Cerebellar nuclear complex (tissue), 1 donor: ENCODE results near the gene WNT9B.
"Not testable (repeated sequence)": the region's sequence is repeated elsewhere in the genome, so short reads cannot be mapped to it uniquely, and the experiment has no call there.

Experiments used
- DNase-seq, 2 experiments: peaks; one replicate each; lab custom pipeline; 2025; lab: John Stamatoyannopoulos, UW

Gene WNT9B

GRCh38 chr17:46910179-46910927, 59.0 kb downstream of the WNT9B start:
- DNase-seq, result no peak

DNA sequence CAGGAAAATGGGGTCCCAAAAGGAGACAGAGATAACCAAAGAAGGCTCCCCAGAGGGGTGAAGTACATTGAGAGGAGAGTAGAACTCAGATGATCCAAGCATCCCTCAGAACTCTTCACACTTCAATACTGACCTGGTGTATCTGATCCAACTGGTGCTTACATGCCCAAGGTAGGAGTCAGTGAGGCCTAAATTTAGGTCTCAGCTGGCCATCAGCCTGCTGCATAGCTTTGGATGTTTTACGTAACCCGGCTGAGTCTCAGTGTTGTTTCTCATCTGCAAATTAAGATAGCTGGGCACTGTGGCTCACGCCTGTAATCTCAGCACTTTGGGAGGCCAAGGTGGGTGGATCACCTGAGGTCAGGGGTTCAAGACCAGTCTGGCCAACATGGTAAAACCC, 59.9 kb downstream of the WNT9B start:
- no peak for DNase-seq

DNA sequence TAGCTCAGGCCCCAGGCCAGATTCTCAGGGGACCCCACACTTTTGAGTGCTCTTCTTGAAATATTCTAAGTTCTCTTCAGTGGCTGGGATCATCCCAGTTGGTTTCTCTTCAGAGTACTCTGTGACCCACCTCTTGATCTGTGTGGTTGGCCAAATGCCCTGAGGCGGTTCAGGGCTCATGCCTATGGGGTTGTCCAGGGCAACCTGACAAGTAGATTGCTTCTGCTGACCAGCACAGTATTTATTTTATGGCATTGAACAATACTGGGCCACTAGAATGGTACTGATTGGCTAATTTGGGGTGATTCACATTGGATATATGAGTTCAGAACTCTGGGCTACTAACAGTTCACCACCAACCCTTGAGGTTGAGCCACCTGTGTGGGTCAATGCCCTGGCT, 64.2 kb downstream of the WNT9B start:
- no peak for DNase-seq

DNA sequence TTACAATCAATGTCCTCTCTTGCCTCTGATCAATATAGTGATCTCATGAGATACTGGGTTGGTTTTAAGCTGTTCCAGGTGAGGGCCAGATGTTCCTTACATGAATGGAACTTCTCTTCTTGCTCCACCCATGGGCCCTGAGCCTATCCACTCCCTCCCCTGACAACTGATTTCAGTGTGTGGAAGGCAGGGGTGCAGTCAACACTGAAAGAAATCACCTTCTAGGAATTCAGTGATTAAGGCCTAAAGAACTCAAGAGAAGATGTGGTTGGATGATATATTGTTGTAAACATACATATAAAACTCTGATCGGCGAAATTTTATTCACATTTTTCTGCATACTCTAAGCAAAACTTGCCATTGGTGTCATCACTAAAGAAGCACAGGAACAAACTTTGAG, 64.8 kb downstream of the WNT9B start:
- DNase-seq, result no peak

GRCh38 chr17:46916623-46917022, 65.2 kb downstream of the WNT9B start:
- no peak for DNase-seq

GRCh38 chr17:46917041-46917440, 65.7 kb downstream of the WNT9B start:
- no peak for DNase-seq

DNA sequence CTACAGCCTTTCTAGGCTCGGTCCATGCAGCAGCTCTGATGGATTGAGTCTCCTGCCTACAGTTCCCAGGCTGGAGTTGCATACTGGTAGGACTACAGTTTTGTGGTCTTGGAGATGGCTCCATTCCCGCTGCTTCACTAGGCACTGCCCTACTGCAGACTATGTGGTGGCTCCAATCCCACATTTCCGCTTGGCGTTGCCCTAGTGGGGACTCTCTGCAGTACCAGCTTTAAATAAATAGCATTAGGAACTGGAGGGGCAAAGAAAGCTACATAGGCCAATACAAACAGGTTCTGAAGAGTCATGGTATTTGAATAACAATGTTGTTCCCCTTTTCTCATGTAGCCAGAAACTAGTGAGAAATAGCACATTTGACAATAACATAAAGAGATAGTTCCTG, 66.1 kb downstream of the WNT9B start:
- no peak for DNase-seq

DNA sequence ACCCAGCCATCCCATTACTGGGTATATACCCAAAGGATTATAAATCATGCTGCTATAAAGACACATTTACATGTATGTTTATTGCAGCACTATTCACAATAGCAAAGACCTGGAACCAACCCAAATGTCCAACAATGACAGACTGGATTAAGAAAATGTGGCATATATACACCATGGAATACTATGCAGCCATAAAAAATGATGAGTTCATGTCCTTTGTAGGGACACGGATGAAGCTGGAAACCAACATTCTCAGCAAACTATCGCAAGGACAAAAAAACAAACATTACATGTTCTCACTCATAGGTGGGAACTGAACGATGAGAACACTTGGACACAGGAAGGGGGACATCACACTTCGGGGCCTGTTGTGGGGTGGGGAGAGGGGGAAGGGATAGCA, 70.6 kb downstream of the WNT9B start:
- DNase-seq, result not testable (repeated sequence)

DNA sequence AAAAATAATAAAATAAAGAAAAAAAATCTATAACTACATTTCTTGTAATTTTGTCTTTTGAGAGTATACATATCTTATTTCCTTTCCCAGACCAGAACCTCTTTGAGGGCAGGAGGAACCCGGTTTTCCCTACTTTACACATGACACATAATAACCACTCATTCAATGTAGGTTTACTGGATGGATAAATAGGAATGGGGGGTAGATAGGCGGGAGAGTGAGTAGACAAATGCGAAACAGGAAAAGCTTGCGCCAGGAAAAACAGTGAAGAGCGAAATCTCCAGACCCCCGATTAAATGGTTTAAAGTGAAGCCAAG, 71.1 kb downstream of the WNT9B start:
- no peak for DNase-seq

- DNase-seq, result peak; percentile 54 to 79
Measured at GRCh38 chr17:46922804-46923635, 71.6 kb downstream of the WNT9B start, which contains the start of gene GOSR2. TSS of gene GOSR2 (plus strand) at chr17:46923160. CDS start at chr17:46923193, 33 bp downstream.

DNA sequence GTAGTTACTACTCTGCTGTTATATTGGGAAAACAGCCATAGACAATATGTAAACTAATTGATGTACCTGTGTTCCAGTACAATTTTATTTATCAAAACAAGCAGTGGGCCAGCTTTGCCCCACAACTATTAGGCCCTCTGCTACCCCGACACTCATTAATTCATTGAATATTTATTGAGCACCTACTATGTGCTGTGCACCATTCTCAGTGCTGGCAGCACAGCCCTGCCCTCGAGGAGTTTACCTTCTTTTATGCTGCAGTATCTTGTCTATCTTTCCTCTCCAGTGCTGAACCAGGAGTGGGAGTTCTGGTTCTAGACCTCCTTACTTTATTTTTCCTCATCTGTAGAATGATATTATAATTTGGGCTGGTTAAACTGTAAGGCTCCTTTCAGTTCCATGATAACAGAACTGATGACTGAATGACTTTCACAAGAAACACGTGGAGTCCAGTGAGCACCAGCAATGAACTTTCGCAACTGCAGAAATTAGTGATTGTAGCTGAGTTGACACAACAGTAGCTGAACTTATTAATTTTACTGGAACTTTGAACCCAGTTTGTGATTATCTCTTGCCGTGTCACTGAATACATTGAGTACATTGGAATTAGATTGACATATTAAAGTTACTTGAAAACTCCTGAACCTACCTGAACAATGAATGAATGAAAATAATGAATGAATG, 73.9 kb downstream of the WNT9B start:
- DNase-seq, result no peak

DNA sequence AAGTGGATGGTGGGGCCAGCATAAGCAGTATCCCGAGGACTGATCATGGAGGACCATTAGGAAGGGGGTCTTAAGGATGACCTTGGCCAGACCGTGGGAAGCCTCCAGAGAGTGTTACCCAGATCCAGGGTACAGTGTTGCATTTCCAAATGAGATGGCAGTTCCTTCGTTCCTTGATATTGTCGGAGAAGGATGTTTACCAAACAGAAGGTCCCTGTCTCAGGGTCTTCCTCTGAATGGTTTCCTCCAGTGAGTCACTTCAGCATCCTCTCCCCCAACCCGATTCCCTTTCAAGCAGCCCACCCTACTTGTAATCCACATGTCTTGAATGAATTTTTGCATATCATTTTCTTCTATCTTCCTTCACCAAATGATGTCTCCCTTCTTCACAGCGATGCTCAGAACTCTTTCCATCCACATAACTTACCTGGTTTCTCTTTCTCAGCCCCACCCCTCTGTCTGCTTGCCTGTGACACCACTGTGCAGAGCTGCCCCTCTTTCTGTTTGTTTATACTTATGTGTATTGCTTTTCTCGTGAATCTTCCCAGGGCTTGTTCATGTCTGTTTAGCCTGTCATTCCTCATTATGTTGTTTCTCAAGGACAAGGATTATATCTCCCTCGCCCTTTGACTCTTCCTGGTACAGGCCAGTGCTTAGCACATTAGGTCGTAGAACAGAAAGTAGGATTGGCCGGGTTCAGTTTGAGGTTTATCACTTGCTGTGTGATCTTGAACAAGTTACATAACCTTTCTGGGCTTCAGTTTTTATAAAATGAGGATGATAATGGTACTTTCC, 77.3 kb downstream of the WNT9B start:
- DNase-seq, result no peak

DNA sequence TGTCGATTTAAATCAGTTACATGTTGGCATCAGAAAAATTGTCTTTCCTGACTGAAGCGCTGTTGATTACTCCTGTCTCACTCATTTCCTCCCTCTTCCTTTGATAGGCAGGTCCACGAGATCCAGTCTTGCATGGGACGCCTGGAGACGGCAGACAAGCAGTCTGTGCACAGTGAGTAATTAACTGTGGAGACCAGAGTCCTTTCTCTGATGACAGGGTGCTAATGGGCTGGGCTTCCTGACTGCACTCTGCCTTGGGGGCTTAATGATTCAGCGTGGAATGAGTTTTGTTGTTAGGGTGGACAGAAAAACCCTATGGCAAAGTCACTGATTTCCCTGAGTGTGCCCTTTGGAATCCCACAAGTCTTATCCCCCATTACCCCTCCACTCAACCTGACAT, 78.0 kb downstream of the WNT9B start:
- DNase-seq, result no peak

GRCh38 chr17:46930051-46930450, 78.7 kb downstream of the WNT9B start:
- DNase-seq, result no peak

GRCh38 chr17:46931596-46931995, 80.2 kb downstream of the WNT9B start:
- no peak for DNase-seq

GRCh38 chr17:46935658-46936266, 84.4 kb downstream of the WNT9B start:
- DNase-seq, result no peak
